HG03378 (cell line): ENCODE measurements around the gene KLHL3.
"Not testable (repeated sequence)": the region's sequence is repeated elsewhere in the genome, so short reads cannot be mapped to it uniquely, and the experiment has no call there.

ENCODE experiments used
- ATAC-seq: cut with Tn5 transposase; IDR thresholded peaks from one replicate; pipeline ENCODE4 v1.9.1; 2021; ENCODE audit warnings: mild to moderate bottlenecking, moderate library complexity; ENCODE audit not compliant: unreplicated experiment

KLHL3 gene

GRCh38 chr5:137672881-137673280, 63.0 kb downstream of the KLHL3 start:
- no peak for ATAC-seq

GRCh38 chr5:137672001-137672400, 63.9 kb downstream of the KLHL3 start:
- no peak for ATAC-seq

- ATAC-seq, result no peak
Observed at GRCh38 chr5:137669811-137670210, 66.1 kb downstream of the KLHL3 start.

GRCh38 chr5:137668637-137669036, 67.3 kb downstream of the KLHL3 start:
- ATAC-seq, result no peak

- no peak for ATAC-seq
Observed at GRCh38 chr5:137667341-137667740, 68.5 kb downstream of the KLHL3 start.

- ATAC-seq, result no peak
Observed at GRCh38 chr5:137666901-137667300, 69.0 kb downstream of the KLHL3 start.

- ATAC-seq, result peak; percentile 27
Observed at GRCh38 chr5:137666461-137666850, 69.4 kb downstream of the KLHL3 start.

GRCh38 chr5:137665678-137666460, 70.0 kb downstream of the KLHL3 start:
- ATAC-seq, result peak; percentile 97

- ATAC-seq, result peak; percentile 91
Observed at GRCh38 chr5:137660349-137660817, 75.5 kb downstream of the KLHL3 start.

- no peak for ATAC-seq
Observed at GRCh38 chr5:137659209-137659608, 76.7 kb downstream of the KLHL3 start.

- ATAC-seq, result no peak
Observed at GRCh38 chr5:137658324-137658723, 77.6 kb downstream of the KLHL3 start.

GRCh38 chr5:137657073-137657472, 78.8 kb downstream of the KLHL3 start:
- ATAC-seq, result no peak

GRCh38 chr5:137656558-137656957, 79.3 kb downstream of the KLHL3 start:
- ATAC-seq, result no peak

GRCh38 chr5:137651022-137651421, 84.9 kb downstream of the KLHL3 start:
- no peak for ATAC-seq

GRCh38 chr5:137649228-137649935, 86.5 kb downstream of the KLHL3 start:
- ATAC-seq, result no peak

- ATAC-seq, result no peak
Observed at GRCh38 chr5:137648361-137648760, 87.5 kb downstream of the KLHL3 start.

- no peak for ATAC-seq
Observed at GRCh38 chr5:137647401-137647800, 88.5 kb downstream of the KLHL3 start.

GRCh38 chr5:137646761-137647160, 89.1 kb downstream of the KLHL3 start:
- ATAC-seq, result no peak

- not testable (repeated sequence) for ATAC-seq
Observed at GRCh38 chr5:137643081-137643480, 92.8 kb downstream of the KLHL3 start.

GRCh38 chr5:137642091-137642490, 93.8 kb downstream of the KLHL3 start:
- ATAC-seq, result no peak

- ATAC-seq, result no peak
Observed at GRCh38 chr5:137641148-137641547, 94.7 kb downstream of the KLHL3 start.

- ATAC-seq, result no peak
Observed at GRCh38 chr5:137639645-137640044, 96.2 kb downstream of the KLHL3 start.
